Astrocyte of the cerebellum (primary cell): ENCODE measurements around the gene SLC18B1.

Experiments
- DNase-seq: peaks from one replicate; pipeline ENCODE4 v3.0.0-alpha.2; 2011; ENCODE audit warnings: low read depth
- H3K4me3 ChIP-seq: 2 replicates; pipeline ENCODE4 v1.5.1; 2011; ENCODE audit warnings: mild to moderate bottlenecking, low read depth, low read length, moderate library complexity
- in situ Hi-C: cut with HindIII; loops from 2 replicates; pipeline ENCODE4 v1.10.0; 2017; ENCODE audit warnings: low sequenced_read_pairs
- TF ChIP-seq, protein P1 (sequence below): IDR thresholded peaks from 2 replicates; pipeline ENCODE4 v1.5.1; 2012; ENCODE audit warnings: low read length, low read depth, moderate library complexity, mild to moderate bottlenecking; ENCODE audit errors: missing control alignments

The SLC18B1 gene

GRCh38 chr6:132797951-132798868 is at the start of gene SLC18B1:
Gene SLC18B1, minus strand, starts transcription at chr6:132798637. Its CDS starts 181 bp downstream, at chr6:132798456.
- H3K4me3 ChIP-seq: peak within 1 kb of the TSS; percentile 70
- in situ Hi-C loops: loop anchor here (25.0 kb wide), 1 partner anchor 261 kb away; the partner anchor contains the start of gene TAAR9
- TF ChIP-seq, protein P1, sequence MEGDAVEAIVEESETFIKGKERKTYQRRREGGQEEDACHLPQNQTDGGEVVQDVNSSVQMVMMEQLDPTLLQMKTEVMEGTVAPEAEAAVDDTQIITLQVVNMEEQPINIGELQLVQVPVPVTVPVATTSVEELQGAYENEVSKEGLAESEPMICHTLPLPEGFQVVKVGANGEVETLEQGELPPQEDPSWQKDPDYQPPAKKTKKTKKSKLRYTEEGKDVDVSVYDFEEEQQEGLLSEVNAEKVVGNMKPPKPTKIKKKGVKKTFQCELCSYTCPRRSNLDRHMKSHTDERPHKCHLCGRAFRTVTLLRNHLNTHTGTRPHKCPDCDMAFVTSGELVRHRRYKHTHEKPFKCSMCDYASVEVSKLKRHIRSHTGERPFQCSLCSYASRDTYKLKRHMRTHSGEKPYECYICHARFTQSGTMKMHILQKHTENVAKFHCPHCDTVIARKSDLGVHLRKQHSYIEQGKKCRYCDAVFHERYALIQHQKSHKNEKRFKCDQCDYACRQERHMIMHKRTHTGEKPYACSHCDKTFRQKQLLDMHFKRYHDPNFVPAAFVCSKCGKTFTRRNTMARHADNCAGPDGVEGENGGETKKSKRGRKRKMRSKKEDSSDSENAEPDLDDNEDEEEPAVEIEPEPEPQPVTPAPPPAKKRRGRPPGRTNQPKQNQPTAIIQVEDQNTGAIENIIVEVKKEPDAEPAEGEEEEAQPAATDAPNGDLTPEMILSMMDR: no peak
- DNase-seq: no peak

DNA sequence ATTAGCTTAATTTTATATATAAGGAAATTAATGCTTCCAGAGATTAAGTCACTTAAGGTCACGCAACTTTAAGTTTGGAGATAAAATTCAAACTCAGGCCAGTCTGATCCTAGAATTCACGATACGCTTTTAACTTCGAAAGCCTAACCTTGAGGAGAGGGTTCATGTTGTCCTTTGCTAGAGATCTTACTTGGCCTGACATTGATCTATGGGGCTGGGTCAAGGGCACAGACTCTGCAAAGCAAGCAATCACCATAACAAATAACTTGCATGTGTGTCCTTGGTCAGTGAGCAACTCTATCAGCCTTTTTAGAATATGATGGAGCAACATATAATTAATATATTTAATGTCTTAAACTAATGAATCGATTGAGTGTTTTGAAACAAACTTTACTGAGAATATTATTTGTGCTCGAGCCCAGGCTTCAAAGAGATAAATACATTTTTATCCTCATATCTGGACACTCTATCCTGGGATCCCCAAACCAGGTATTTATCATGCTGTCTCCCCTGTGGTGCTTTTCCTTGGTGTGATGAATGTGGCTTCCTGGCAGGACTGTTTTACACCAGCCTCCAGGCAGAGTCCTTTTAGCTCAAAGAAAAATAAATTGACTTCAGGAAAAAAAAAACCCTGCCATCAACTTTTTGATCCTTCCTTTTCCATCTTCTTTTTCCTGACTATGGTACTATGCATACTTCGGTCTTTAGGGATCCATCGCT is 45.0 kb upstream of the SLC18B1 start:
- DNase-seq: no peak
- TF ChIP-seq, protein P1: no peak
- in situ Hi-C loops: no loop called here
- H3K4me3 ChIP-seq: no peak overlapping the region

- in situ Hi-C loops: no loop called here
- no peak overlapping the region for H3K4me3 ChIP-seq
- no peak for DNase-seq
- TF ChIP-seq, protein P1: no peak
These were observed 43.5 kb upstream of the SLC18B1 start for GRCh38 chr6:132841966-132842365.

- TF ChIP-seq, protein P1: no peak
- in situ Hi-C loops: no loop called here
- H3K4me3 ChIP-seq: no peak overlapping the region
- DNase-seq: no peak
These were observed 34.5 kb upstream of the SLC18B1 start for GRCh38 chr6:132832891-132833290.

DNA sequence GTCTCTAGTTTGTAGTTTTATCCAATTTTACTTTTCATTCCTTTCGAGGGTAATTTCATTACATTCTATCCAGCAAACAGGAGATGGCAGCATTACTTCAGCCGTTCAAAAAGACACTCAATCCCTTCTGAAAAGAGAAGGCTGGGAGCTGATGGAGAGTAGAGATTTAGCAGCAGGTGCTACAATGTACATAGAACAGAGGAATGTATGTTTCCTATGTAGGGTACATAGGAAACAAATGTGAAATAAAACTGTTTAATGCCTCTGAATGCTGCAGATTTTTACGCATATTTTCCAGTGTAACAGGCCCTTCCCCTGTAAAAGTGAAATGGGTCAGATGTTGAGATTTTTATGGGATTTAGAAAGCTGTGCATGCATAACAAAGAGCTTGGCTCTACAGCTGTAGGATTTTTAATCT is 31.9 kb upstream of the SLC18B1 start:
- in situ Hi-C loops: no loop called here
- DNase-seq: peak; percentile 19
- TF ChIP-seq, protein P1: peak; percentile 60
- H3K4me3 ChIP-seq: no peak overlapping the region

- in situ Hi-C loops: loop anchor here (5.0 kb wide), 1 partner anchor 96 kb away; no protein-coding TSS in a partner anchor
- DNase-seq: no peak
- TF ChIP-seq, protein P1: no peak
- H3K4me3 ChIP-seq: no peak overlapping the region
These were observed 22.4 kb upstream of the SLC18B1 start for GRCh38 chr6:132820629-132821381.
